ENCODE results near the gene AMD1. TPM values are rescaled to one million over a fixed set of nuclear protein-coding genes. Genes with fewer than 3 reads are reported as not detected.

The AMD1 gene
- total and polyA plus RNA-seq, 10 of the 15 experiments (the other 5 are each of a cell fraction or from before 2014, with no cell fraction given): 58.2 to 116 (median 79.3) TPM

GRCh38 chr6:110849781-110850180 is 24.8 kb upstream of the AMD1 start:
- Histone ChIP-seq H3K4me1 (ENCODE audit: control insufficient read depth, insufficient read depth, low read length) (no peaks in the 10 kb centered on the region), H4K20me1 (ENCODE audit: control insufficient read depth, insufficient read depth) (no peaks in the 10 kb centered on the region), H2AFZ (ENCODE audit: control insufficient read depth, low read depth, low read length) (no peak overlapping the region), H3K4me2 (ENCODE audit: control insufficient read depth, insufficient read depth) (no peak overlapping the region), H3K36me3 (ENCODE audit: control insufficient read depth in 2 of 2, insufficient read depth in 2 of 2, low read length in 1 of 2) (no peaks in the 10 kb centered on the region), H3K27me3 (replicated peaks in 1 of 2; ENCODE audit: control insufficient read depth in 2 of 2, insufficient read depth in 2 of 2, low read length in 1 of 2) (no peaks in the 10 kb centered on the region), H3K4me3 (no peak overlapping the region), H3K79me2 (ENCODE audit: control insufficient read depth, insufficient read depth, low read length) (no peaks in the 10 kb centered on the region), H3K27ac (ENCODE audit: control insufficient read depth, insufficient read depth) (no peak overlapping the region), H3K9ac (ENCODE audit: control insufficient read depth, insufficient read depth, low read length) (no peak overlapping the region), H3K9me3 (replicated peaks; ENCODE audit: control insufficient read depth, insufficient read depth, low read length) (no peaks in the 10 kb centered on the region)
- TF ChIP-seq HCFC1 (IDR thresholded peaks at IDR 0.05; ENCODE audit: low read length) (no peak), RFX5 (IDR thresholded peaks at IDR 0.05; ENCODE audit: low read depth, low read length) (no peak), SMAD1 (IDR thresholded peaks at IDR 0.05; ENCODE audit: low read depth, partially characterized antibody) (no peak), POLR2AphosphoS2 (IDR thresholded peaks at IDR 0.05; ENCODE audit: low read depth, low read length) (no peak), ETV6 (conservative IDR thresholded peaks at IDR 0.05 in 1 of 2, IDR thresholded peaks at IDR 0.05 in 1 of 2; ENCODE audit: borderline replicate concordance in 1 of 2, low read depth in 1 of 2) (no peak), NFYA (IDR thresholded peaks at IDR 0.05; ENCODE audit: borderline replicate concordance, low read depth, low read length) (no peak), CUX1 (IDR thresholded peaks at IDR 0.05; ENCODE audit: insufficient replicate concordance, low read depth, low read length) (no peak), ZNF384 (IDR thresholded peaks at IDR 0.05; ENCODE audit: borderline replicate concordance, low read depth, low read length) (no peak), TCF12 (IDR thresholded peaks at IDR 0.05; ENCODE audit: low read depth, low read length) (no peak), GATAD2B (conservative IDR thresholded peaks at IDR 0.05; ENCODE audit: low read depth) (no peak), MXI1 (IDR thresholded peaks at IDR 0.05; ENCODE audit: low read depth, low read length) (no peak), FOXK2 (IDR thresholded peaks at IDR 0.05) (no peak)
- TF ChIP-seq, protein P1, sequence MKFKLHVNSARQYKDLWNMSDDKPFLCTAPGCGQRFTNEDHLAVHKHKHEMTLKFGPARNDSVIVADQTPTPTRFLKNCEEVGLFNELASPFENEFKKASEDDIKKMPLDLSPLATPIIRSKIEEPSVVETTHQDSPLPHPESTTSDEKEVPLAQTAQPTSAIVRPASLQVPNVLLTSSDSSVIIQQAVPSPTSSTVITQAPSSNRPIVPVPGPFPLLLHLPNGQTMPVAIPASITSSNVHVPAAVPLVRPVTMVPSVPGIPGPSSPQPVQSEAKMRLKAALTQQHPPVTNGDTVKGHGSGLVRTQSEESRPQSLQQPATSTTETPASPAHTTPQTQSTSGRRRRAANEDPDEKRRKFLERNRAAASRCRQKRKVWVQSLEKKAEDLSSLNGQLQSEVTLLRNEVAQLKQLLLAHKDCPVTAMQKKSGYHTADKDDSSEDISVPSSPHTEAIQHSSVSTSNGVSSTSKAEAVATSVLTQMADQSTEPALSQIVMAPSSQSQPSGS (IDR thresholded peaks at IDR 0.05; ENCODE audit: low read length): no peak
- DNase-seq (ENCODE audit: low read depth, low spot score) (no peak), ATAC-seq (no peak), FAIRE-seq (no peak)
- ChIA-PET RAD21 (ENCODE audit: unreplicated experiment) (no interaction called here), CTCF (interaction anchor here (1.2 kb wide), 1 partner anchor 28 kb away, joined by 3 read pairs; no protein-coding TSS in a partner anchor), POLR2A (interaction anchor here (0.7 kb wide), 1 partner anchor 121 kb away, joined by 3 read pairs; no protein-coding TSS in a partner anchor), SMC1A (ENCODE audit: uncharacterized antibody, unreplicated experiment) (interaction anchor here (0.7 to 1.0 kb wide), 2 partner anchors 17 to 19 kb away, joined by 3 read pairs; no protein-coding TSS in a partner anchor)
- no TSS peak for BruUV-seq (replicated peaks)
- intact Hi-C loops (cut with micrococcal nuclease; ENCODE audit: unreplicated experiment) (no loop called here), in situ Hi-C loops (cut with MboI) (no loop called here)
- WGBS (ENCODE audit: insufficient coverage, insufficient replicate concordance, low lambda C conversion rate, missing lambda C conversion rate): 51% methylated on average over 4 of the region's 4 CpGs

Data from GM12878 (cell line).